B cell (primary cell): ENCODE results near the gene MBD3. TPM values are rescaled to one million over a fixed set of nuclear protein-coding genes. Genes with fewer than 3 reads are reported as not detected.

ENCODE experiments used
- ATAC-seq: fragments of 200-7000 bp; cut with Tn5 transposase; one replicate; pipeline ENCODE4 v1.10.0; 2021; ENCODE audit warnings: low read depth, mild to moderate bottlenecking, moderate number of reproducible peaks, moderate library complexity
- CTCF ChIA-PET: fragments of 350-600 bp; sonication (Branson Sonifier 250); formaldehyde crosslinking; loops from one replicate; lab custom pipeline; 2021; ENCODE audit warnings: antibody characterized with exemption, inconsistent platforms; lab: Charles Lee
- POLR2A ChIA-PET: fragments of 350-600 bp; sonication (Branson Sonifier 250); formaldehyde crosslinking; loops from one replicate; lab custom pipeline; 2021; ENCODE audit warnings: antibody characterized with exemption; lab: Charles Lee
- DNase-seq: peaks from one replicate; pipeline ENCODE4 v3.0.0; 2013
- H2AFZ ChIP-seq: 2 replicates; pipeline ENCODE4 v1.6.1; 2012; ENCODE audit warnings: mild to moderate bottlenecking, low read depth, low read length; ENCODE audit not compliant: insufficient read depth, poor library complexity, severe bottlenecking
- H3K27ac ChIP-seq, 2 donors: 1 replicate in 1 of 2; 2 replicates in 1 of 2; pipeline ENCODE4 v1.5.1; 2012 to 2013; ENCODE audit warnings: low read length in 2 of 2, mild to moderate bottlenecking in 2 of 2, moderate library complexity in 1 of 2
- H3K27me3 ChIP-seq, 4 experiments: fragments of 200-600 bp in 1 of 4; sonication (generic) in 1 of 4; replicated peaks in 1 of 4; 1 replicate in 2 of 4; 2 replicates in 2 of 4; pipeline versions ENCODE4 v1.6.1 to v1.7.0; 2013 to 2016; ENCODE audit warnings: low read length in 3 of 4, mild to moderate bottlenecking in 2 of 4, mixed read lengths in 1 of 4, moderate library complexity in 1 of 4; ENCODE audit not compliant: insufficient read depth in 4 of 4, control insufficient read depth in 3 of 4; ENCODE audit errors: control extremely low read depth in 1 of 4
- H3K36me3 ChIP-seq, 2 experiments: replicated peaks in 1 of 2; 1 replicate in 1 of 2; 2 replicates in 1 of 2; pipeline versions ENCODE4 v1.6.1 to v1.7.1; 2013; ENCODE audit warnings: low read length in 1 of 2; ENCODE audit not compliant: insufficient read depth in 2 of 2, control insufficient read depth in 1 of 2; ENCODE audit errors: control extremely low read depth in 1 of 2, extremely low read depth in 1 of 2
- H3K4me1 ChIP-seq, 2 donors: fragments of 200-600 bp in 1 of 2; sonication (generic) in 1 of 2; 1 replicate in 1 of 2; 2 replicates in 1 of 2; pipeline versions ENCODE4 v1.5.1 to v1.6.1; 2013 to 2017; ENCODE audit warnings: low read length in 2 of 2; ENCODE audit not compliant: control insufficient read depth in 2 of 2, insufficient read depth in 2 of 2
- H3K4me2 ChIP-seq: replicated peaks from 2 replicates; pipeline ENCODE3; 2012; ENCODE audit warnings: mild to moderate bottlenecking, low read depth, low read length; ENCODE audit not compliant: poor library complexity, severe bottlenecking
- H3K4me3 ChIP-seq, 5 experiments: fragments of 200-600 bp in 1 of 5; sonication (generic) in 1 of 5; 1 replicate in 3 of 5; 2 replicates in 2 of 5; pipeline versions ENCODE4 v1.5.1 to v1.7.0; 2011 to 2016; ENCODE audit warnings: low read length in 4 of 5, mild to moderate bottlenecking in 4 of 5, low read depth in 2 of 5, control low read depth in 1 of 5, moderate library complexity in 1 of 5; ENCODE audit not compliant: insufficient read depth in 1 of 5; ENCODE audit errors: control extremely low read depth in 1 of 5, extremely low read depth in 1 of 5
- H3K79me2 ChIP-seq: fragments of 200-600 bp; sonication (generic); one replicate; pipeline ENCODE4 v1.6.0; 2016; ENCODE audit warnings: low read length; ENCODE audit not compliant: control insufficient read depth, insufficient read depth
- H3K9ac ChIP-seq: fragments of 200-600 bp; sonication (generic); 2 replicates; pipeline ENCODE4 v1.6.1; 2017; ENCODE audit warnings: mild to moderate bottlenecking, low read length, moderate library complexity
- H3K9me3 ChIP-seq, 3 donors: one replicate each; pipeline versions ENCODE4 v1.6.1 to v1.7.1; 2013; ENCODE audit warnings: low read length in 2 of 3; ENCODE audit not compliant: control insufficient read depth in 2 of 3, insufficient read depth in 1 of 3; ENCODE audit errors: control extremely low read depth in 1 of 3
- H4K20me1 ChIP-seq: 2 replicates; pipeline ENCODE4 v1.6.0; 2012; ENCODE audit warnings: mild to moderate bottlenecking, low read length; ENCODE audit not compliant: insufficient read depth, control insufficient read depth, poor library complexity, severe bottlenecking
- H3K27ac Mint-ChIP-seq: one replicate; pipeline ENCODE4 v1.8.0; 2021; ENCODE audit warnings: mixed read lengths
- H3K27me3 Mint-ChIP-seq: one replicate; pipeline ENCODE4 v1.8.0; 2021; ENCODE audit warnings: mixed read lengths
- H3K4me1 Mint-ChIP-seq: one replicate; pipeline ENCODE4 v1.8.0; 2021; ENCODE audit warnings: mixed read lengths
- H3K4me3 Mint-ChIP-seq: one replicate; pipeline ENCODE4 v1.8.0; 2021; ENCODE audit warnings: mixed read lengths
- H3K9me3 Mint-ChIP-seq: one replicate; pipeline ENCODE4 v1.8.0; 2022; ENCODE audit warnings: mixed read lengths; ENCODE audit not compliant: insufficient read depth
- CTCF ChIP-seq: fragments of 200-600 bp; IDR thresholded peaks from one replicate; pipeline ENCODE4 v1.8.0; 2022; ENCODE audit warnings: antibody characterized with exemption, mild to moderate bottlenecking
- EZH2 ChIP-seq: IDR thresholded peaks from 2 replicates; pipeline ENCODE4 v1.6.1; 2012; ENCODE audit warnings: borderline replicate concordance, low read depth, mild to moderate bottlenecking, moderate library complexity, low read length; ENCODE audit not compliant: insufficient read depth, poor library complexity, severe bottlenecking
- WGBS: methylation state at CpG from one replicate; pipeline ENCODE4 v1.1.5; 2013; ENCODE audit warnings: missing lambda C conversion rate; ENCODE audit not compliant: insufficient coverage; 5-methylcytosine and 5-hydroxymethylcytosine counted together
- intact Hi-C: fragments of 100-400 bp; cut with micrococcal nuclease; formaldehyde crosslinking; loops from one replicate; pipeline ENCODE4 v1.10.0; 2022
- polyA plus RNA-seq: library from polyadenylated mRNA; depleted of rRNA; stranded (reverse); fragments of >200 nt; gene quantifications from 2 replicates; pipeline ENCODE4 v1.2.3, GENCODE V29; 2012
- total RNA-seq, 2 donors: library from RNA; stranded (reverse); fragments of 120-200 nt in 1 of 2; gene quantifications; 1 replicate in 1 of 2; 2 replicates in 1 of 2; pipeline versions ENCODE4 v1.2.3 to v1.2.4, GENCODE V29; 2013 to 2022

Gene MBD3
- total and polyA plus RNA-seq, 2 donors (not counting 1 experiment from before 2014, with no cell fraction given), result 48.1 to 84.6 TPM

GRCh38 chr19:1534972-1535371, 57.7 kb downstream of the MBD3 start:
- no peak for ATAC-seq

More at GRCh38 chr19:1534972-1535371, 57.7 kb downstream of the MBD3 start:
- Histone ChIP-seq H3K27me3 (peaks cover 0 to 17% (median 0%) of the 10 kb centered on the region in 4 experiments), H3K4me3 (no peak overlapping the region), H2AFZ (no peak overlapping the region), H3K4me1 (no peaks in the 10 kb centered on the region), H3K4me2 (no peak overlapping the region), H3K36me3 (no peaks in the 10 kb centered on the region), H4K20me1 (no peaks in the 10 kb centered on the region), H3K9ac (no peak overlapping the region), H3K79me2 (no peaks in the 10 kb centered on the region), H3K27ac (no peak overlapping the region), H3K9me3 (peaks cover 0 to 12% (median 0%) of the 10 kb centered on the region in 3 donors)
- 88% methylated on average over 13 of the region's 14 CpGs for WGBS
- intact Hi-C loops, result no loop called here
- Mint-ChIP-seq H3K27me3 (peaks cover 17% of the 10 kb centered on the region), H3K9me3 (no peaks in the 10 kb centered on the region), H3K4me1 (no peaks in the 10 kb centered on the region), H3K4me3 (no peak overlapping the region), H3K27ac (no peak overlapping the region)
- TF ChIP-seq CTCF (no peak), EZH2 (no peak)
- POLR2A ChIA-PET, result no interaction called here
- CTCF ChIA-PET, result no interaction called here
- DNase-seq, result no peak
